IMR-90 (cell line): ENCODE measurements around the gene ZNF2. TPM values are rescaled to one million over a fixed set of nuclear protein-coding genes. Genes with fewer than 3 reads are reported as not detected.

Source experiments
- ATAC-seq: fragments of 200-7000 bp; cut with Tn5 transposase; 2 replicates; pipeline ENCODE4 v1.9.1; 2020; ENCODE audit warnings: low read depth, mild to moderate bottlenecking, moderate library complexity
- BruUV-seq: library from RNA; stranded (reverse); fragments of 400-500 nt; replicated peaks from 2 replicates; lab custom pipeline; 2021; lab: Mats Ljungman, UMichigan
- CTCF ChIA-PET: fragments of 300-600 bp; formaldehyde crosslinking; extraction: SDS; loops from one replicate; lab custom pipeline; 2021; ENCODE audit warnings: antibody characterized with exemption; lab: Yijun Ruan, JAX
- POLR2A ChIA-PET: fragments of 300-600 bp; sonication (Branson Sonifier 250); formaldehyde crosslinking; loops from one replicate; lab custom pipeline; 2022; ENCODE audit warnings: antibody characterized with exemption; ENCODE audit not compliant: unreplicated experiment; lab: Charles Lee
- DNase-seq: peaks from one replicate; pipeline ENCODE4 v3.0.0; 2013
- H2AFZ ChIP-seq: replicated peaks from 2 replicates; pipeline ENCODE3; 2013; ENCODE audit warnings: low read length, mild to moderate bottlenecking; ENCODE audit not compliant: poor library complexity
- H2AK5ac ChIP-seq: 2 replicates; pipeline ENCODE4 v1.6.1; 2013; ENCODE audit warnings: low read depth, low read length, inconsistent platforms
- H2AK9ac ChIP-seq: replicated peaks from 2 replicates; pipeline ENCODE3; 2013; ENCODE audit warnings: mild to moderate bottlenecking, low read depth, low read length, moderate library complexity; ENCODE audit not compliant: poor library complexity
- H2BK120ac ChIP-seq: 2 replicates; pipeline ENCODE4 v1.6.1; 2013; ENCODE audit warnings: low read depth, low read length, inconsistent platforms
- H2BK15ac ChIP-seq: 3 replicates; pipeline ENCODE4 v1.6.1; 2013; ENCODE audit warnings: low read depth, low read length, inconsistent platforms
- H2BK20ac ChIP-seq: 2 replicates; pipeline ENCODE4 v1.6.1; 2013; ENCODE audit warnings: low read depth, mild to moderate bottlenecking, inconsistent platforms, low read length, moderate library complexity
- H2BK5ac ChIP-seq: 2 replicates; pipeline ENCODE4 v1.6.1; 2013; ENCODE audit warnings: mild to moderate bottlenecking, low read depth, low read length, inconsistent platforms; ENCODE audit not compliant: poor library complexity, severe bottlenecking
- H3K14ac ChIP-seq: replicated peaks from 2 replicates; pipeline ENCODE4 v1.6.1; 2013; ENCODE audit warnings: low read depth, low read length, inconsistent platforms
- H3K18ac ChIP-seq: 2 replicates; pipeline ENCODE4 v1.6.1; 2013; ENCODE audit warnings: low read depth, low read length, control low read depth
- H3K23ac ChIP-seq: 2 replicates; pipeline ENCODE4 v1.6.1; 2013; ENCODE audit warnings: low read depth, low read length, inconsistent platforms
- H3K27ac ChIP-seq: 2 replicates; pipeline ENCODE4 v1.5.1; 2013; ENCODE audit warnings: mild to moderate bottlenecking, control low read depth, low read length; ENCODE audit not compliant: insufficient read depth
- H3K27me3 ChIP-seq: 2 replicates; pipeline ENCODE4 v1.6.1; 2013; ENCODE audit warnings: low read length; ENCODE audit not compliant: control insufficient read depth, insufficient read depth
- H3K36me3 ChIP-seq: 2 replicates; pipeline ENCODE4 v1.6.1; 2013; ENCODE audit warnings: low read length, mixed read lengths; ENCODE audit not compliant: control insufficient read depth, insufficient read depth
- H3K4ac ChIP-seq: 2 replicates; pipeline ENCODE4 v1.6.1; 2013; ENCODE audit warnings: low read depth, low read length, inconsistent platforms
- H3K4me1 ChIP-seq: 2 replicates; pipeline ENCODE4 v1.6.1; 2013; ENCODE audit warnings: low read length, mixed read lengths; ENCODE audit not compliant: control insufficient read depth, insufficient read depth
- H3K4me2 ChIP-seq: 2 replicates; pipeline ENCODE4 v1.6.1; 2013; ENCODE audit warnings: low read depth, mild to moderate bottlenecking, control low read depth, low read length, moderate library complexity
- H3K4me3 ChIP-seq: 2 replicates; pipeline ENCODE4 v1.5.1; 2013; ENCODE audit warnings: low read depth, mild to moderate bottlenecking, control low read depth, low read length, moderate library complexity; ENCODE audit not compliant: insufficient read depth
- H3K56ac ChIP-seq: 2 replicates; pipeline ENCODE4 v1.6.1; 2013; ENCODE audit warnings: low read length, inconsistent platforms; ENCODE audit not compliant: insufficient read depth; ENCODE audit errors: extremely low read depth
- H3K79me1 ChIP-seq, 2 experiments: 2 replicates each; pipeline ENCODE4 v1.6.1; 2013; ENCODE audit warnings: low read length in 2 of 2, inconsistent platforms in 1 of 2, low read depth in 1 of 2
- H3K9ac ChIP-seq: 2 replicates; pipeline ENCODE4 v1.6.1; 2013; ENCODE audit warnings: low read depth, low read length, control low read depth
- H3K9me1 ChIP-seq: 2 replicates; pipeline ENCODE4 v1.6.1; 2013; ENCODE audit warnings: low read length, inconsistent platforms; ENCODE audit not compliant: insufficient read depth
- H3K9me3 ChIP-seq: 2 replicates; pipeline ENCODE4 v1.6.1; 2013; ENCODE audit warnings: low read length; ENCODE audit not compliant: control insufficient read depth, insufficient read depth
- H4K20me1 ChIP-seq: 2 replicates; pipeline ENCODE4 v1.6.1; 2013; ENCODE audit warnings: low read length, inconsistent platforms; ENCODE audit not compliant: insufficient read depth
- H4K5ac ChIP-seq: 2 replicates; pipeline ENCODE4 v1.6.1; 2013; ENCODE audit warnings: mild to moderate bottlenecking, low read depth, low read length, control low read depth
- H4K8ac ChIP-seq, 2 experiments: 2 replicates each; pipeline ENCODE4 v1.6.1; 2013; ENCODE audit warnings: low read depth in 2 of 2, low read length in 2 of 2, control low read depth in 1 of 2, inconsistent platforms in 1 of 2
- H4K91ac ChIP-seq: 2 replicates; pipeline ENCODE4 v1.6.1; 2013; ENCODE audit warnings: low read depth, low read length, inconsistent platforms; ENCODE audit not compliant: insufficient read depth
- CEBPB ChIP-seq: IDR thresholded peaks from 2 replicates; pipeline ENCODE4 v1.6.1; 2012; ENCODE audit warnings: low read depth, low read length, improper control_type of control experiment
- CTCF ChIP-seq: conservative IDR thresholded peaks from 2 replicates; pipeline ENCODE4 v1.5.1; 2012; ENCODE audit warnings: mild to moderate bottlenecking, low read depth, low read length, improper control_type of control experiment
- NFE2L2 ChIP-seq: fragments of 150-350 bp; IDR thresholded peaks from 2 replicates; pipeline ENCODE4 v1.6.1; 2016; ENCODE audit warnings: low read depth, mild to moderate bottlenecking, low read length
- POLR2A ChIP-seq: IDR thresholded peaks from 2 replicates; pipeline ENCODE4 v1.6.1; 2012; ENCODE audit warnings: mild to moderate bottlenecking, low read depth, low read length
- RAD21 ChIP-seq: IDR thresholded peaks from 2 replicates; pipeline ENCODE4 v1.6.1; 2012; ENCODE audit warnings: low read length, improper control_type of control experiment
- RFX5 ChIP-seq: IDR thresholded peaks from 2 replicates; pipeline ENCODE4 v1.8.0; 2012; ENCODE audit warnings: low read depth, mild to moderate bottlenecking, low read length, moderate library complexity
- SMC3 ChIP-seq: fragments of 150-350 bp; IDR thresholded peaks from 2 replicates; pipeline ENCODE4 v1.6.1; 2016; ENCODE audit warnings: low read depth, mild to moderate bottlenecking, antibody characterized with exemption, low read length, moderate library complexity
- USF2 ChIP-seq: fragments of 150-350 bp; IDR thresholded peaks from 2 replicates; pipeline ENCODE4 v1.6.1; 2017; ENCODE audit warnings: mild to moderate bottlenecking, antibody characterized with exemption, low read length, low read depth
- WGBS, 2 experiments: methylation state at CpG; one replicate each; pipeline versions ENCODE4 v1.1.5 to v1.1.7; 2013; ENCODE audit warnings: missing lambda C conversion rate in 2 of 2; ENCODE audit not compliant: insufficient read length in 1 of 2; ENCODE audit errors: extremely low coverage in 2 of 2; 5-methylcytosine and 5-hydroxymethylcytosine counted together
- dilution Hi-C: fragments of 300-500 bp; cut with HindIII; formaldehyde crosslinking; loops from one replicate; pipeline ENCODE4 v1.14.3; 2018; ENCODE audit warnings: low sequenced_read_pairs; ENCODE audit not compliant: unreplicated experiment
- in situ Hi-C: fragments of 300-500 bp; cut with MboI; formaldehyde crosslinking; loops from 3 replicates; pipeline ENCODE4 v1.14.3; 2019; ENCODE audit warnings: low sequenced_read_pairs, inconsistent platforms, mixed read lengths
- intact Hi-C: fragments of 100-400 bp; cut with micrococcal nuclease; formaldehyde crosslinking; loops from 2 replicates; pipeline ENCODE4 v1.10.0; 2022
- polyA plus RNA-seq, 3 experiments: library from polyadenylated mRNA; depleted of rRNA; stranded (reverse); fragments of >200 nt; gene quantifications; 2 replicates each; pipeline ENCODE4 v1.2.3, GENCODE V29; 2012; ENCODE audit warnings: low replicate concordance in 1 of 3
- total RNA-seq: library from RNA; depleted of rRNA; stranded (reverse); fragments of >200 nt; gene quantifications from 2 replicates; pipeline ENCODE4 v1.2.3, GENCODE V29; 2012
- TF ChIP-seq, protein P1 (sequence below): fragments of 150-350 bp; IDR thresholded peaks from 2 replicates; pipeline ENCODE4 v1.6.1; 2016; ENCODE audit warnings: low read depth, mild to moderate bottlenecking, low read length, moderate library complexity, borderline replicate concordance

ZNF2 gene
- total and polyA plus RNA-seq, 2 of the 4 experiments (the other 2 are of a cell fraction): 2.7 to 7.3 TPM

- no peak for TF ChIP-seq RAD21
- no peak for TF ChIP-seq SMC3
- TF ChIP-seq POLR2A: no peak
These were observed 49.5 kb downstream of the ZNF2 start (continued) for GRCh38 chr2:95215018-95215612.

- H2BK120ac ChIP-seq: no peak overlapping the region
- H2AFZ ChIP-seq: no peak overlapping the region
- no peak overlapping the region for H3K23ac ChIP-seq
- no peak for ATAC-seq
- H2BK20ac ChIP-seq: no peak overlapping the region
- CTCF ChIA-PET: no interaction called here
- no peak overlapping the region for H3K14ac ChIP-seq
- H4K8ac ChIP-seq: no peak overlapping the region
- H3K9me3 ChIP-seq: peaks cover 50% of the 10 kb centered on the region
- TF ChIP-seq RFX5 (no peak), SMC3 (no peak), CEBPB (no peak), NFE2L2 (no peak), USF2 (no peak), CTCF (no peak), POLR2A (no peak)
- TF ChIP-seq, protein P1, sequence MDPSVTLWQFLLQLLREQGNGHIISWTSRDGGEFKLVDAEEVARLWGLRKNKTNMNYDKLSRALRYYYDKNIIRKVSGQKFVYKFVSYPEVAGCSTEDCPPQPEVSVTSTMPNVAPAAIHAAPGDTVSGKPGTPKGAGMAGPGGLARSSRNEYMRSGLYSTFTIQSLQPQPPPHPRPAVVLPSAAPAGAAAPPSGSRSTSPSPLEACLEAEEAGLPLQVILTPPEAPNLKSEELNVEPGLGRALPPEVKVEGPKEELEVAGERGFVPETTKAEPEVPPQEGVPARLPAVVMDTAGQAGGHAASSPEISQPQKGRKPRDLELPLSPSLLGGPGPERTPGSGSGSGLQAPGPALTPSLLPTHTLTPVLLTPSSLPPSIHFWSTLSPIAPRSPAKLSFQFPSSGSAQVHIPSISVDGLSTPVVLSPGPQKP: no peak
- H4K20me1 ChIP-seq: no peaks in the 10 kb centered on the region
- H3K56ac ChIP-seq: no peak overlapping the region
- no peaks in the 10 kb centered on the region for H3K9me1 ChIP-seq
- intact Hi-C loops: no loop called here
- no peak overlapping the region for H2AK9ac ChIP-seq
- no peak overlapping the region for H3K27ac ChIP-seq
- H3K36me3 ChIP-seq: peaks cover 1% of the 10 kb centered on the region; the same call in 1 of the 2 replicates
- no peak overlapping the region for H2AK5ac ChIP-seq
- POLR2A ChIA-PET: no interaction called here
- dilution Hi-C loops: no loop called here
- no peak for DNase-seq
- no peak overlapping the region for H3K4me2 ChIP-seq
- H3K79me1 ChIP-seq: no peaks in the 10 kb centered on the region
- H3K18ac ChIP-seq: no peak overlapping the region
- H4K5ac ChIP-seq: no peak overlapping the region
- no peak overlapping the region for H3K4me3 ChIP-seq
- no CpG with 5 or more reads among the region's 3 CpGs for WGBS, 2 experiments
- in situ Hi-C loops: no loop called here
- H2BK15ac ChIP-seq: no peak overlapping the region
- no peaks in the 10 kb centered on the region for H3K4me1 ChIP-seq
- no peaks in the 10 kb centered on the region for H3K27me3 ChIP-seq
- no peak overlapping the region for H2BK5ac ChIP-seq
- H4K91ac ChIP-seq: no peak overlapping the region
- no TSS peak for BruUV-seq
- H3K9ac ChIP-seq: no peak overlapping the region
- no peak overlapping the region for H3K4ac ChIP-seq
These were observed 54.8 kb downstream of the ZNF2 start for GRCh38 chr2:95220449-95220848.
